Astrocyte (in vitro differentiated cells and primary cell): ENCODE data around the gene C1orf35.

Experiments used
- EZH2 ChIP-seq: IDR thresholded peaks from 2 replicates; pipeline ENCODE4 v1.6.1; 2012; ENCODE audit warnings: mild to moderate bottlenecking, low read length, inconsistent platforms; ENCODE audit not compliant: insufficient read depth
- TF ChIP-seq, protein P1 (sequence below): IDR thresholded peaks from 2 replicates; pipeline ENCODE4 v1.5.1; 2011; ENCODE audit warnings: low read depth, mild to moderate bottlenecking, inconsistent platforms, low read length, moderate library complexity; ENCODE audit not compliant: insufficient read depth

DNA sequence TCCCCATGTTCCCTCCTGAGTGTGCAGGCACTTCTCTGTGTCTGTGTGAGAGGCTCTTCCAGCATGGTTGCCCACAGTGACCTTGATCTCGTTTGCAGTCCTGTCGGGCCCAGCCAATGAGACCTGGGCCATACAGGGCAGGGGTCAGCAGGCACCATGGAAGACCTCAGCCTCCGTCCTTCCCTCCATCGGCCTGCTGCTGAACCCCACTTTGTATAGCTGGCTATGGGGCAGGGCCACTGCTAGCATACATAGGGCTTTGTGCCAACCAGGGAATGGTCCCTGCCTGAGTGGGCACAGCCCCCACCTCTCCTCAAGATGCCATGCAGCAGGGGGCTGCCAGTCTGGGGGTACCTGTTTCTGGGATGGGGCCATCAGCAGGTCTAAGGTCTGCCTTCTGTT lies 3.8 kb downstream of the C1orf35 start:
- TF ChIP-seq, protein P1, sequence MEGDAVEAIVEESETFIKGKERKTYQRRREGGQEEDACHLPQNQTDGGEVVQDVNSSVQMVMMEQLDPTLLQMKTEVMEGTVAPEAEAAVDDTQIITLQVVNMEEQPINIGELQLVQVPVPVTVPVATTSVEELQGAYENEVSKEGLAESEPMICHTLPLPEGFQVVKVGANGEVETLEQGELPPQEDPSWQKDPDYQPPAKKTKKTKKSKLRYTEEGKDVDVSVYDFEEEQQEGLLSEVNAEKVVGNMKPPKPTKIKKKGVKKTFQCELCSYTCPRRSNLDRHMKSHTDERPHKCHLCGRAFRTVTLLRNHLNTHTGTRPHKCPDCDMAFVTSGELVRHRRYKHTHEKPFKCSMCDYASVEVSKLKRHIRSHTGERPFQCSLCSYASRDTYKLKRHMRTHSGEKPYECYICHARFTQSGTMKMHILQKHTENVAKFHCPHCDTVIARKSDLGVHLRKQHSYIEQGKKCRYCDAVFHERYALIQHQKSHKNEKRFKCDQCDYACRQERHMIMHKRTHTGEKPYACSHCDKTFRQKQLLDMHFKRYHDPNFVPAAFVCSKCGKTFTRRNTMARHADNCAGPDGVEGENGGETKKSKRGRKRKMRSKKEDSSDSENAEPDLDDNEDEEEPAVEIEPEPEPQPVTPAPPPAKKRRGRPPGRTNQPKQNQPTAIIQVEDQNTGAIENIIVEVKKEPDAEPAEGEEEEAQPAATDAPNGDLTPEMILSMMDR = no peak
- TF ChIP-seq EZH2 = no peak
